ENCODE results near the gene MICAL2. TPM values are rescaled to one million over a fixed set of nuclear protein-coding genes. Genes with fewer than 3 reads are reported as not detected.

The MICAL2 gene
- total RNA-seq, 2 donors from 2014 or later, result 1.5 to 1.9 TPM

GRCh38 chr11:12223771-12224536, 113.6 kb downstream of the MICAL2 start:
- Mint-ChIP-seq H3K27me3 (ENCODE audit: insufficient read depth) (no peaks in the 10 kb centered on the region), H3K4me3 (no peak overlapping the region), H3K4me1 (peaks cover 4% of the 10 kb centered on the region), H3K9me3 (no peaks in the 10 kb centered on the region), H3K36me3 (ENCODE audit: low read depth) (no peaks in the 10 kb centered on the region), H3K27ac (no peak overlapping the region)
- no peak overlapping the region for H3K9ac ChIP-seq (ENCODE audit: extremely low read depth, low read length, poor library complexity, severe bottlenecking)
- H3K9me3 ChIP-seq (ENCODE audit: control insufficient read depth, low read length), result no peaks in the 10 kb centered on the region
- H3K4me1 ChIP-seq (ENCODE audit: control insufficient read depth, insufficient read depth, low read length), result peaks cover 2% of the 10 kb centered on the region
- H3K27ac ChIP-seq (ENCODE audit: low read depth, low read length), result no peak overlapping the region
- no peaks in the 10 kb centered on the region for H3K36me3 ChIP-seq (ENCODE audit: control insufficient read depth, insufficient read depth, low read length)
- WGBS, 2 experiments (ENCODE audit: insufficient coverage in 1 of 2, insufficient read length in 1 of 2), result 91 to 95% methylated on average over 6 to 7 of the region's 7 CpGs
- no peak for DNase-seq
- TF ChIP-seq, protein P1, sequence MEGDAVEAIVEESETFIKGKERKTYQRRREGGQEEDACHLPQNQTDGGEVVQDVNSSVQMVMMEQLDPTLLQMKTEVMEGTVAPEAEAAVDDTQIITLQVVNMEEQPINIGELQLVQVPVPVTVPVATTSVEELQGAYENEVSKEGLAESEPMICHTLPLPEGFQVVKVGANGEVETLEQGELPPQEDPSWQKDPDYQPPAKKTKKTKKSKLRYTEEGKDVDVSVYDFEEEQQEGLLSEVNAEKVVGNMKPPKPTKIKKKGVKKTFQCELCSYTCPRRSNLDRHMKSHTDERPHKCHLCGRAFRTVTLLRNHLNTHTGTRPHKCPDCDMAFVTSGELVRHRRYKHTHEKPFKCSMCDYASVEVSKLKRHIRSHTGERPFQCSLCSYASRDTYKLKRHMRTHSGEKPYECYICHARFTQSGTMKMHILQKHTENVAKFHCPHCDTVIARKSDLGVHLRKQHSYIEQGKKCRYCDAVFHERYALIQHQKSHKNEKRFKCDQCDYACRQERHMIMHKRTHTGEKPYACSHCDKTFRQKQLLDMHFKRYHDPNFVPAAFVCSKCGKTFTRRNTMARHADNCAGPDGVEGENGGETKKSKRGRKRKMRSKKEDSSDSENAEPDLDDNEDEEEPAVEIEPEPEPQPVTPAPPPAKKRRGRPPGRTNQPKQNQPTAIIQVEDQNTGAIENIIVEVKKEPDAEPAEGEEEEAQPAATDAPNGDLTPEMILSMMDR (conservative IDR thresholded peaks at IDR 0.05), result no peak
- no peak overlapping the region for H3K4me3 ChIP-seq (ENCODE audit: low read length)
- no peaks in the 10 kb centered on the region for H3K27me3 ChIP-seq (ENCODE audit: control insufficient read depth, insufficient read depth, low read length, poor library complexity, severe bottlenecking)

- no peak overlapping the region for H3K4me3 Mint-ChIP-seq
- no peaks in the 10 kb centered on the region for H3K9me3 ChIP-seq (ENCODE audit: control insufficient read depth, low read length)
- TF ChIP-seq, protein P1 (conservative IDR thresholded peaks at IDR 0.05), result no peak
- H3K27me3 ChIP-seq (ENCODE audit: control insufficient read depth, insufficient read depth, low read length, poor library complexity, severe bottlenecking), result no peaks in the 10 kb centered on the region
- H3K4me1 ChIP-seq (ENCODE audit: control insufficient read depth, insufficient read depth, low read length), result no peaks in the 10 kb centered on the region
- no peaks in the 10 kb centered on the region for H3K36me3 ChIP-seq (ENCODE audit: control insufficient read depth, insufficient read depth, low read length)
- no peaks in the 10 kb centered on the region for H3K9me3 Mint-ChIP-seq
- H3K9ac ChIP-seq (ENCODE audit: extremely low read depth, low read length, poor library complexity, severe bottlenecking), result no peak overlapping the region
- H3K4me1 Mint-ChIP-seq, result no peaks in the 10 kb centered on the region
- H3K27me3 Mint-ChIP-seq (ENCODE audit: insufficient read depth), result no peaks in the 10 kb centered on the region
- no peak for DNase-seq
- H3K36me3 Mint-ChIP-seq (ENCODE audit: low read depth), result no peaks in the 10 kb centered on the region
- no peak overlapping the region for H3K27ac Mint-ChIP-seq
- no peak overlapping the region for H3K27ac ChIP-seq (ENCODE audit: low read depth, low read length)
- H3K4me3 ChIP-seq (ENCODE audit: low read length), result no peak overlapping the region
- whole genome bisulfite sequencing, 2 experiments (ENCODE audit: insufficient coverage in 1 of 2, insufficient read length in 1 of 2), result 89 to 93% methylated on average over 11 to 12 of the region's 12 CpGs
Observed at GRCh38 chr11:12224537-12224893, 114.1 kb downstream of the MICAL2 start.

- Histone ChIP-seq H3K4me1 (ENCODE audit: control insufficient read depth, insufficient read depth, low read length) (no peaks in the 10 kb centered on the region), H3K9ac (ENCODE audit: extremely low read depth, low read length, poor library complexity, severe bottlenecking) (no peak overlapping the region), H3K27me3 (ENCODE audit: control insufficient read depth, insufficient read depth, low read length, poor library complexity, severe bottlenecking) (no peaks in the 10 kb centered on the region), H3K36me3 (ENCODE audit: control insufficient read depth, insufficient read depth, low read length) (no peaks in the 10 kb centered on the region), H3K9me3 (ENCODE audit: control insufficient read depth, low read length) (no peaks in the 10 kb centered on the region), H3K27ac (ENCODE audit: low read depth, low read length) (no peak overlapping the region), H3K4me3 (ENCODE audit: low read length) (no peak overlapping the region)
- WGBS, 2 experiments (ENCODE audit: insufficient coverage in 1 of 2, insufficient read length in 1 of 2), result 88 to 95% methylated on average over 3 to 8 of the region's 8 CpGs
- no peak for DNase-seq
- Mint-ChIP-seq H3K27ac (no peak overlapping the region), H3K36me3 (ENCODE audit: low read depth) (no peaks in the 10 kb centered on the region), H3K27me3 (ENCODE audit: insufficient read depth) (no peaks in the 10 kb centered on the region), H3K4me3 (no peak overlapping the region), H3K4me1 (no peaks in the 10 kb centered on the region), H3K9me3 (no peaks in the 10 kb centered on the region)
- TF ChIP-seq, protein P1 (conservative IDR thresholded peaks at IDR 0.05), result no peak
Observed at GRCh38 chr11:12225046-12225739, 114.8 kb downstream of the MICAL2 start.
